Measurements from ENCODE around the gene ZNF337.

The ZNF337 gene

DNA sequence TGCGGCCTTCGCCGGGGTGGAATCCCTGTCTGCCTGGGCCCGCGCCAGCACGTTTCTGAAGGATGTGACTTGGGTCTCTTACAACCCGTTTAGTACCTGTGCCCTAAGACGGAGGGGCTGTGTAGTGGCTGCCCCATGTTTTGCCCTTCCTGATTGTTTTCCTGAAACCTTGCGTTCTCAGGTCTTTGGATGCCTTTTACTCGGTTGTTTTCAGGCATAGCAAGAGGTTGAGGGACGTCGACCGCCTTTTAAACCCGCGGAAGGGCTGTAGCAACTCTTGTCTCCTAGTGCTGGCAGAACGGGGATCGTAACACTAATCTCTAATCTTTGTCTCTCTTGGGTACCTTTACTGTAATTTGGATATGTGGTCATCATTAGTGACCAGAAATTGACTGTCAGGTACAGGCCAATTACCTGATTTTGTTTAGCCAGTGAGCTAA is 72.1 kb downstream of the ZNF337 start:
- DNase-seq: no peak

All from NCI-H524 (cell line).